Upper lobe of left lung (tissue), 6 donors: Measurements from ENCODE around the gene GALNT10. TPM values are rescaled to one million over a fixed set of nuclear protein-coding genes. Genes with fewer than 3 reads are reported as not detected.

Experiments used
- ATAC-seq, 2 donors: fragments of 200-7000 bp; cut with Tn5 transposase; one replicate each; pipeline ENCODE4 v1.9.1; 2022; ENCODE audit warnings: mild to moderate bottlenecking in 2 of 2, moderate library complexity in 2 of 2; ENCODE audit not compliant: low FRiP score in 2 of 2
- DNase-seq, 2 donors: peaks; one replicate each; pipeline ENCODE4 v3.0.0-alpha.2; 2019 to 2020
- H3K27ac ChIP-seq, 4 donors: fragments of 200-600 bp; sonication (generic); one replicate each; pipeline ENCODE4 v1.5.1; 2016 to 2019
- H3K27me3 ChIP-seq, 4 donors: fragments of 200-600 bp; sonication (generic); one replicate each; pipeline ENCODE4 v1.5.1; 2017 to 2019
- H3K36me3 ChIP-seq, 4 donors: fragments of 200-600 bp; sonication (generic); one replicate each; pipeline ENCODE4 v1.5.1; 2016 to 2019
- H3K4me1 ChIP-seq, 4 donors: fragments of 200-600 bp; sonication (generic); one replicate each; pipeline ENCODE4 v1.5.1; 2018 to 2019
- H3K4me3 ChIP-seq, 4 donors: fragments of 200-600 bp; sonication (generic); one replicate each; pipeline ENCODE4 v1.5.1; 2017 to 2019; ENCODE audit warnings: mild to moderate bottlenecking in 2 of 4, moderate library complexity in 1 of 4
- H3K9me3 ChIP-seq, 4 donors: fragments of 200-600 bp; sonication (generic); one replicate each; pipeline ENCODE4 v1.5.1; 2018 to 2019
- CTCF ChIP-seq, 6 experiments: fragments of 450-650 bp in 4 of 6; fragments of 200-600 bp in 2 of 6; sonication (generic) in 2 of 6; IDR thresholded peaks; one replicate each; pipeline ENCODE4 v1.5.1; 2016 to 2019; ENCODE audit warnings: antibody characterized with exemption in 6 of 6
- EP300 ChIP-seq, 4 donors: sonication (generic); formaldehyde crosslinking; IDR thresholded peaks; one replicate each; pipeline ENCODE4 v1.5.1; 2017; ENCODE audit warnings: antibody characterized with exemption in 4 of 4, control low read depth in 2 of 4
- POLR2A ChIP-seq, 4 donors: fragments of 450-650 bp; IDR thresholded peaks; one replicate each; pipeline ENCODE4 v1.5.1; 2016 to 2017; ENCODE audit warnings: antibody characterized with exemption in 4 of 4, mild to moderate bottlenecking in 2 of 4
- POLR2AphosphoS5 ChIP-seq, 2 donors: sonication (generic); formaldehyde crosslinking; IDR thresholded peaks; one replicate each; pipeline ENCODE4 v1.5.1; 2017; ENCODE audit warnings: antibody characterized with exemption in 2 of 2
- WGBS, 2 donors: methylation state at CpG; one replicate each; pipeline ENCODE4 v1.1.5; 2017 to 2018; 5-methylcytosine and 5-hydroxymethylcytosine counted together
- total RNA-seq, 6 donors: library from RNA; depleted of rRNA in 4 of 6; stranded (reverse); fragments of >200 nt in 4 of 6; gene quantifications; one replicate each; pipeline versions ENCODE4 v1.1.0 to v1.2.1, GENCODE V29; 2016 to 2021
- donor health status: DM: no; HTN: no; CAD: no; lungs with moderate emphysema.
- donor health status: DM: no; HTN: yes; CAD: no; lungs with severe emphysema.

The GALNT10 gene
- total RNA-seq, 6 donors from 2014 or later = 38.6 to 118 (median 66.4) TPM

GRCh38 chr5:154446195-154447088 is 255.9 kb downstream of the GALNT10 start:
- H3K4me1 ChIP-seq = peaks cover 23 to 34% (median 31%) of the 10 kb centered on the region in 4 donors
- peak overlapping the region; percentile 85 to 93 (median 88) for H3K27ac ChIP-seq
- peak in 1 of 2 donors; percentile 60 for ATAC-seq
- no peaks in the 10 kb centered on the region for H3K27me3 ChIP-seq
- DNase-seq = peak; percentile 53 to 92
- 0% methylated on average over 1 to 38 of the region's 87 CpGs for WGBS, 2 donors
- peak overlapping the region; percentile 87 to 99 (median 96) for H3K4me3 ChIP-seq
- H3K9me3 ChIP-seq = no peaks in the 10 kb centered on the region
- no peak for TF ChIP-seq POLR2AphosphoS5 (IDR thresholded peaks at IDR 0.05)
- TF ChIP-seq POLR2A (IDR thresholded peaks at IDR 0.05) = no peak
- no peak for TF ChIP-seq CTCF (IDR thresholded peaks at IDR 0.05)
- TF ChIP-seq EP300 (IDR thresholded peaks at IDR 0.05) = no peak
- peaks cover 3 to 15% (median 4%) of the 10 kb centered on the region in 4 donors for H3K36me3 ChIP-seq

GRCh38 chr5:154447089-154447725 is 256.7 kb downstream of the GALNT10 start:
- WGBS, 2 donors = 6 to 12% methylated on average over 10 of the region's 10 CpGs
- DNase-seq = no peak

GRCh38 chr5:154449786-154450185 is 259.3 kb downstream of the GALNT10 start:
- no peak for ATAC-seq
- Histone ChIP-seq H3K27me3 (no peaks in the 10 kb centered on the region), H3K9me3 (no peaks in the 10 kb centered on the region), H3K36me3 (peaks cover 11 to 37% (median 30%) of the 10 kb centered on the region in 4 donors), H3K4me1 (peaks cover 20 to 27% (median 22%) of the 10 kb centered on the region in 4 donors), H3K27ac (no peak overlapping the region), H3K4me3 (no peak overlapping the region)
- no peak for DNase-seq
- 79 to 92% methylated on average over 2 of the region's 2 CpGs for WGBS, 2 donors
- TF ChIP-seq POLR2AphosphoS5 (IDR thresholded peaks at IDR 0.05) (no peak), EP300 (IDR thresholded peaks at IDR 0.05) (no peak), CTCF (IDR thresholded peaks at IDR 0.05) (no peak), POLR2A (IDR thresholded peaks at IDR 0.05) (no peak)

More at GRCh38 chr5:154447089-154447725, 256.7 kb downstream of the GALNT10 start:
- TF ChIP-seq EP300 (IDR thresholded peaks at IDR 0.05) = no peak
- TF ChIP-seq CTCF (IDR thresholded peaks at IDR 0.05) = no peak
- no peak for TF ChIP-seq POLR2AphosphoS5 (IDR thresholded peaks at IDR 0.05)
- no peak for TF ChIP-seq POLR2A (IDR thresholded peaks at IDR 0.05)
- H3K27ac ChIP-seq = peak overlapping the region in 3 of 4 donors; percentile 87 to 93 (median 89)
- H3K36me3 ChIP-seq = peaks cover 4 to 16% (median 9%) of the 10 kb centered on the region in 4 donors
- no peak for ATAC-seq
- H3K9me3 ChIP-seq = no peaks in the 10 kb centered on the region
- peak overlapping the region; percentile 87 to 99 (median 96) for H3K4me3 ChIP-seq
- no peaks in the 10 kb centered on the region for H3K27me3 ChIP-seq
- H3K4me1 ChIP-seq = peaks cover 23 to 34% (median 31%) of the 10 kb centered on the region in 4 donors

GRCh38 chr5:154451957-154452356 is 261.4 kb downstream of the GALNT10 start:
- ATAC-seq (no peak), DNase-seq (no peak)
- Histone ChIP-seq H3K27me3 (no peaks in the 10 kb centered on the region), H3K4me3 (no peak overlapping the region), H3K27ac (no peak overlapping the region), H3K9me3 (no peaks in the 10 kb centered on the region), H3K36me3 (peaks cover 21 to 59% (median 49%) of the 10 kb centered on the region in 4 donors), H3K4me1 (peaks cover 15 to 27% (median 17%) of the 10 kb centered on the region in 4 donors)
- no peak for TF ChIP-seq EP300 (IDR thresholded peaks at IDR 0.05)
- TF ChIP-seq POLR2AphosphoS5 (IDR thresholded peaks at IDR 0.05) = no peak
- no peak for TF ChIP-seq POLR2A (IDR thresholded peaks at IDR 0.05)
- no peak for TF ChIP-seq CTCF (IDR thresholded peaks at IDR 0.05)
- 88 to 93% methylated on average over 8 of the region's 8 CpGs for WGBS, 2 donors
